HG03521 (cell line): ENCODE measurements around the gene IGF2BP3.
A peak's percentile ranks its signal among the peaks of the same experiment; 100 is the strongest.

ENCODE experiments used
- ATAC-seq: cut with Tn5 transposase; IDR thresholded peaks from one replicate; pipeline ENCODE4 v1.9.1; 2021; ENCODE audit warnings: mild to moderate bottlenecking, moderate library complexity; ENCODE audit not compliant: unreplicated experiment

IGF2BP3 gene

GRCh38 chr7:23298885-23299769 lies 171.2 kb downstream of the IGF2BP3 start, which contains the start of gene MALSU1:
Gene MALSU1 (plus strand): TSS chr7:23299339. CDS start chr7:23299353, 14 bp downstream.
- ATAC-seq: peak; percentile 98

- no peak for ATAC-seq
Observed at GRCh38 chr7:23298141-23298881, 172.0 kb downstream of the IGF2BP3 start.

GRCh38 chr7:23295401-23295697 lies 174.9 kb downstream of the IGF2BP3 start:
- ATAC-seq: no peak

GRCh38 chr7:23294549-23295400 lies 175.5 kb downstream of the IGF2BP3 start:
- ATAC-seq: no peak

- ATAC-seq: no peak
Observed at GRCh38 chr7:23293500-23294073, 176.7 kb downstream of the IGF2BP3 start.

GRCh38 chr7:23292623-23293022 lies 177.7 kb downstream of the IGF2BP3 start:
- ATAC-seq: no peak

DNA sequence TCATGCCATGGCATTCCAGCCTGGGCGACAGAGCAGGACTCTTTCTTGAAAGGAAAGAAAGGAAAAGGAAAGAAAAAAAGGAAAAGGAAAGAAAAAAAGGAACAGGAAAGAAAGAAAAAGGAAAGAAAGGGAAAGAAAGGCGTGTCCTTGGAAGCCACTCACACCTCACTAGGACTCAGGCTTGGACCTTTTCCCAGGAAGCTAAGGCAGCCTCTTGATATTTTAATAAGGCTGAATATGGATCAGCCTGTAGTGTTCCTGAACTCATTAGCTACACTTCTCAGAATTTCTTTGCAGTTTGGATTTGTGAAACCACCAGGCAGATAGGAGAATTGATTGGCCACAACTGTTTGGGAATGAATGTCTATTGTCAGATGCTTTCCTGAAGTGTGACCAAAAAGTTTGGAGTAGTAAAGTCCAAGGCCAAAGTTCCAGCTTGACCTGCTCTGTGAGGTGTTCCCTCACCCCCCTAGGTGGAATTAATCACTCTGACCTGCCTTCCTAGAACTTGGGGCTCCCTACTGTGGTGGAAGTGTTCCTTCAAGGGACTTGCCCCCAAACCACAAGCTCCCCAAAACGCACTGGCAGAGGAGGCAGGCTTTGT lies 178.2 kb downstream of the IGF2BP3 start:
- no peak for ATAC-seq

DNA sequence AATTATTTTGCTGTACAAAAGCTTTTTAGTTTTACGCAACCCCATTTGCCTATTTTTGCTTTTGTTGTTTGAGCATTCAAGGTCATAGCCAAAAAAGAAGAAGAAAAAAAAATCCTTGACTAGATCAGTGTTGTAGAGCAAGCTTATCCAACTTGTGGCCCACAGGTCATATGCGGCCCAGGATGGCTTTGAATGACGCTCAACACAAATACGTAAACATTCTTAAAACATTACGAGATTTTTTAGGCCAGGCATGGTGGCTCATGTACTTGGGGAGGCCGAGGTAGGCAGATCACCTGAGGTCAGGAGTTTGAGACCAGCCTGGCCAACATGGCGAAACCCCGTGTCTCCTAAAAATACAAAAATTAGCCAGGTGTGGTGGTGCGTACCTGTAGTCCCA lies 179.3 kb downstream of the IGF2BP3 start:
- ATAC-seq: no peak

- ATAC-seq: no peak
Observed at GRCh38 chr7:23287612-23288011, 182.7 kb downstream of the IGF2BP3 start.

- no peak for ATAC-seq
Observed at GRCh38 chr7:23285657-23286646, 184.3 kb downstream of the IGF2BP3 start.

DNA sequence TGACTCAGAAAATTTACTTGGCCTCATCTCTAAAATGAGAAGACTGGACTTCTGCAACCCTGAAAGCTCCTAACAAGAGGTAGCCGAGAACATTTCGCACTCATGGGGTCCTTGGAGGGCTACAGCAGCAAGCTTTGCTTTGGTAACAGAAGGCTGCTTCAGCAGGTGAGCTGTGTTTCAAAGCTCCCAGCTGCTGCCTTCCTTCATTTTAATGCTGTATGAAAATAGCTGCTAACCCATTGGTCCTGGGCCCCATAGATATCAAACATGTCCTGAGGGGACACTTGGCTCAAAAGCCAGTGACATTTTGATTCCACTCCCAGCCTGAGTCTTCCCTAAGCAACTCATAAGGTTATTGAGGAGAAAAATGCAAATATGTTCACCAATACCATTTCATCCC lies 185.4 kb downstream of the IGF2BP3 start:
- ATAC-seq: no peak

GRCh38 chr7:23283086-23283485 lies 187.2 kb downstream of the IGF2BP3 start:
- no peak for ATAC-seq

GRCh38 chr7:23279819-23280525 lies 190.3 kb downstream of the IGF2BP3 start:
- no peak for ATAC-seq

DNA sequence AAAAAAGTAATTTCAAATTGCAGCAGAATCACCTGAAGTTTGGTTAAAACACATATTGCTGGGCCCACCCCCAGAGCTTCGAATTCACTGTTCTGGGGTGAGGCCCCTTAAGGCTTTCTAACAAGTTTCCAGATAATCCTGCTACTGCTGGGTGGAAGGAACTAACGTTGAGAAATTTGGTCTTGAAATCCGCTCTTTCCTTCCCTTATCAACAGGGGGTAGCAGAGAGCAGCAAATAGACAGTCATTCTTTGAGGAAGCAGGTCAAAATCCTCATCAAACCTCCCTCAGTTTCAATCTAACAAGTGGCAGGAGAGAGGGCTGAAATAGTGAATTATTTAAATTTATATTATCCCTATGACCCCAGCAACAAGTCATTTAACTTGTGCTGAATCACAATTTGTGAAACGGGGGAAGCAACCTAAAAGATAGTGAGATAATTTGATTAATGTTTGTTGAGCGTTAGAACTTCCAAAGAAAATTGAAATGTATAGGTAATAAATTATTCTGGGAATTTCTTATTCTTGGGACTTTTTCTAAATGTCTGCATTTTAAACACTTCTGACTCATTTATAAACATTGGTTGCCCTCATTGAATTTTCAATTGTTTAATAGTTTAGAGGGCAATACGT lies 192.8 kb downstream of the IGF2BP3 start:
- no peak for ATAC-seq

GRCh38 chr7:23276947-23277346 lies 193.3 kb downstream of the IGF2BP3 start:
- ATAC-seq: no peak

DNA sequence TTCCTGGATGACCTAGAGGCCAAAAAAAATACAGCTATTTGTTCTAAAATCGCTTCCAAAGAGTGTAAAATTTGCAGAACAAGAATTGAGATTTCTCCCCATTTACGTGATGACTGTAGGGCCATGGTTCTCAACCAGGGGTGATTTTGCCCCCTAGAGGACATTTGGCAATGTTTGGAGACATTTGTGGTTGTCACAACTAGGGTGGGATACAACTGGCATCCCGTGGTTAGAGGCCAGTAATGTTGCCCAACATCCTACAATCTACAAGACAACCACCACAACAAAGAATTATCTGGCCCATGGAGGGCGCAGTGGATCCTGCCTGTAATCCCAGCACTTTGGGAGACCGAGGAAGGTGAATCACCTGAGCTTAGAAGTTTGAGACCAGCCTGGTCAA lies 193.9 kb downstream of the IGF2BP3 start:
- no peak for ATAC-seq

DNA sequence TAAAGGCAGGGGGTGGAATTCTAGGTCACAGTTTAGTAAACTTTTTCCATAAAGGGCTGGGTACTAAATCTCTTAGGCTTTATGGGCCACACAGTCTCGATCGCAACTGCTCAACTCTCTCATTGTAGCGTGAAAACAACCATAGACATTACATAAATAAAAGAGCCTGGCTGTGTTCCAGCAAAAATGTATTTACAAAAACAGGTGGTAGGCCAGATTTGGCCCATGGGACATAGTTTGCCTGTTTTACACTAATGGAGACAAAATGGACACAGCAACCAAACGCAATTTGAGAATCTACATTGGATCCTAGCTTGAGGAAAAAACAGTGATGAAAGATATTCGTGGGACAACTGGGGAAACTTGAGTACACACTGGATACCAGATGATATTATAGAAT lies 194.4 kb downstream of the IGF2BP3 start:
- no peak for ATAC-seq

GRCh38 chr7:23273141-23273599 lies 197.1 kb downstream of the IGF2BP3 start:
- peak; percentile 95 for ATAC-seq
